Astrocyte (in vitro differentiated cells and primary cell): ENCODE measurements around the gene SNRNP27. TPM values are rescaled to one million over a fixed set of nuclear protein-coding genes. Genes with fewer than 3 reads are reported as not detected.

Experiments
- DNase-seq: peaks from one replicate; pipeline ENCODE4 v3.0.0-alpha.2; 2010; ENCODE audit warnings: low read depth
- FAIRE-seq: peaks from 2 replicates; lab custom pipeline; 2011; peaks lifted over from hg19 to GRCh38; lab: Jason Lieb, UNC
- H2AFZ ChIP-seq: 2 replicates; pipeline ENCODE4 v1.6.0; 2012; ENCODE audit warnings: low read depth, low read length, inconsistent platforms
- H3K27ac ChIP-seq: 2 replicates; pipeline ENCODE4 v1.5.1; 2011; ENCODE audit warnings: low read depth, low read length, inconsistent platforms
- H3K27me3 ChIP-seq: 2 replicates; pipeline ENCODE4 v1.6.0; 2011; ENCODE audit warnings: low read length, inconsistent platforms; ENCODE audit not compliant: insufficient read depth
- H3K36me3 ChIP-seq: 2 replicates; pipeline ENCODE4 v1.5.1; 2011; ENCODE audit warnings: low read length, inconsistent platforms; ENCODE audit not compliant: insufficient read depth
- H3K4me1 ChIP-seq: 2 replicates; pipeline ENCODE4 v1.5.1; 2011; ENCODE audit warnings: low read length, inconsistent platforms; ENCODE audit not compliant: insufficient read depth
- H3K4me2 ChIP-seq: 2 replicates; pipeline ENCODE4 v1.6.0; 2012; ENCODE audit warnings: low read length, inconsistent platforms
- H3K4me3 ChIP-seq: 2 replicates; pipeline ENCODE4 v1.5.1; 2011; ENCODE audit warnings: low read depth, mild to moderate bottlenecking, low read length, inconsistent platforms; ENCODE audit not compliant: insufficient read depth
- H3K79me2 ChIP-seq: 2 replicates; pipeline ENCODE4 v1.6.0; 2012; ENCODE audit warnings: mild to moderate bottlenecking, low read length, inconsistent platforms; ENCODE audit not compliant: insufficient read depth
- H3K9ac ChIP-seq: 2 replicates; pipeline ENCODE4 v1.6.0; 2012; ENCODE audit warnings: mild to moderate bottlenecking, low read length, inconsistent platforms
- H3K9me3 ChIP-seq: 2 replicates; pipeline ENCODE4 v1.5.1; 2012; ENCODE audit warnings: low read depth, mild to moderate bottlenecking, low read length, inconsistent platforms; ENCODE audit not compliant: insufficient read depth
- H4K20me1 ChIP-seq: 2 replicates; pipeline ENCODE4 v1.6.0; 2012; ENCODE audit warnings: low read length, inconsistent platforms; ENCODE audit not compliant: insufficient read depth
- H3K27ac Mint-ChIP-seq: one replicate; pipeline ENCODE4 v1.8.0; 2021; ENCODE audit warnings: mild to moderate bottlenecking, mixed read lengths; ENCODE audit not compliant: unreplicated experiment
- H3K27me3 Mint-ChIP-seq: one replicate; pipeline ENCODE4 v1.8.0; 2021; ENCODE audit warnings: low read depth, mixed read lengths; ENCODE audit not compliant: unreplicated experiment
- H3K36me3 Mint-ChIP-seq: one replicate; pipeline ENCODE4 v1.8.0; 2021; ENCODE audit warnings: low read depth, mixed read lengths; ENCODE audit not compliant: unreplicated experiment
- H3K4me1 Mint-ChIP-seq: one replicate; pipeline ENCODE4 v1.8.0; 2021; ENCODE audit warnings: low read depth, mixed read lengths; ENCODE audit not compliant: unreplicated experiment
- H3K4me3 Mint-ChIP-seq: one replicate; pipeline ENCODE4 v1.8.0; 2021; ENCODE audit warnings: mild to moderate bottlenecking, moderate library complexity, mixed read lengths; ENCODE audit not compliant: unreplicated experiment
- H3K9me3 Mint-ChIP-seq: one replicate; pipeline ENCODE4 v1.8.0; 2021; ENCODE audit warnings: mild to moderate bottlenecking, mixed read lengths; ENCODE audit not compliant: unreplicated experiment
- EZH2 ChIP-seq: IDR thresholded peaks from 2 replicates; pipeline ENCODE4 v1.6.1; 2012; ENCODE audit warnings: mild to moderate bottlenecking, low read length, inconsistent platforms; ENCODE audit not compliant: insufficient read depth
- total RNA-seq: library from RNA; stranded (reverse); gene quantifications from 2 replicates; pipeline ENCODE4 v1.2.1, GENCODE V29; 2021
- TF ChIP-seq, protein P1 (sequence below): IDR thresholded peaks from 2 replicates; pipeline ENCODE4 v1.5.1; 2011; ENCODE audit warnings: low read depth, mild to moderate bottlenecking, inconsistent platforms, low read length, moderate library complexity; ENCODE audit not compliant: insufficient read depth

SNRNP27 gene
- total RNA-seq, 1 donor from 2014 or later = 67.7 TPM

DNA sequence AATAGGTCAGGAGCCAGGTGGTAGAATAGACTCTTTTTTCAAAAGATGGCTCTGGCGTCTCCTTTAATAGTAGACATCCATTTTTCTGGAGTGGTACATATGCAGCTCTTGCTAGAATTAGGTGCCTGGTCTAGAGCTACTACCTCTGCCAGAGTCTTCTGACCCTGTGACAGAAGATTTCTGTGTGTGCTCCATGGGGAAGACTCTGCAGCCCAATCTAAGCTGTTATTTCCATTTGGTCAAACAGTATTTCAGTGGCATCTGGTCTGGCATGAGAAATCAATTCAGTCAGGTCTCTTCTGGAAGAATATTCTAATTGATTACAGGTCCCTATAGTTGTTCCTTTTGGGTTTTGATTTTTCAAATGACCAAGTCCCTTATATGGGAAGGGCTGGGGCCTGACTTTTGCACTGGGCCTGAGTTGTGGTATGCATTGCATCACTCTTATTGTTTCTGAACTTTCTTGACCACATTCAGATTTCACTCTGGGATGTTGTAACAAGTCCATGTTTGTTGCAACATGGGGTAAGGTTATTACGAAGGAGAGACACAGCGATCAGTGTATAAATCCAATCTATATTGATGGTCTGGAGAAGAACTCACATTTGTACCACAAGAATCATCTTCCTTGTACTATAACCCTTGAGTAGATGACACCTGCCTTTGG lies 33.2 kb downstream of the SNRNP27 start:
- H3K36me3 Mint-ChIP-seq = peaks cover 13% of the 10 kb centered on the region
- Histone ChIP-seq H3K36me3 (peaks cover 16% of the 10 kb centered on the region), H3K4me1 (no peaks in the 10 kb centered on the region), H4K20me1 (no peaks in the 10 kb centered on the region), H3K9ac (no peak overlapping the region), H3K27me3 (no peaks in the 10 kb centered on the region), H3K4me3 (no peak overlapping the region), H2AFZ (no peak overlapping the region), H3K9me3 (no peaks in the 10 kb centered on the region), H3K27ac (no peak overlapping the region), H3K4me2 (no peak overlapping the region), H3K79me2 (peaks cover 4% of the 10 kb centered on the region)
- TF ChIP-seq, protein P1, sequence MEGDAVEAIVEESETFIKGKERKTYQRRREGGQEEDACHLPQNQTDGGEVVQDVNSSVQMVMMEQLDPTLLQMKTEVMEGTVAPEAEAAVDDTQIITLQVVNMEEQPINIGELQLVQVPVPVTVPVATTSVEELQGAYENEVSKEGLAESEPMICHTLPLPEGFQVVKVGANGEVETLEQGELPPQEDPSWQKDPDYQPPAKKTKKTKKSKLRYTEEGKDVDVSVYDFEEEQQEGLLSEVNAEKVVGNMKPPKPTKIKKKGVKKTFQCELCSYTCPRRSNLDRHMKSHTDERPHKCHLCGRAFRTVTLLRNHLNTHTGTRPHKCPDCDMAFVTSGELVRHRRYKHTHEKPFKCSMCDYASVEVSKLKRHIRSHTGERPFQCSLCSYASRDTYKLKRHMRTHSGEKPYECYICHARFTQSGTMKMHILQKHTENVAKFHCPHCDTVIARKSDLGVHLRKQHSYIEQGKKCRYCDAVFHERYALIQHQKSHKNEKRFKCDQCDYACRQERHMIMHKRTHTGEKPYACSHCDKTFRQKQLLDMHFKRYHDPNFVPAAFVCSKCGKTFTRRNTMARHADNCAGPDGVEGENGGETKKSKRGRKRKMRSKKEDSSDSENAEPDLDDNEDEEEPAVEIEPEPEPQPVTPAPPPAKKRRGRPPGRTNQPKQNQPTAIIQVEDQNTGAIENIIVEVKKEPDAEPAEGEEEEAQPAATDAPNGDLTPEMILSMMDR = no peak
- no peak for TF ChIP-seq EZH2
- H3K4me3 Mint-ChIP-seq = peak overlapping the region; percentile 17
- DNase-seq (no peak), FAIRE-seq (peak; percentile 73)
- H3K27ac Mint-ChIP-seq = peak overlapping the region; percentile 44
- H3K27me3 Mint-ChIP-seq = no peaks in the 10 kb centered on the region
- peaks cover 11% of the 10 kb centered on the region for H3K4me1 Mint-ChIP-seq
- H3K9me3 Mint-ChIP-seq = no peaks in the 10 kb centered on the region

DNA sequence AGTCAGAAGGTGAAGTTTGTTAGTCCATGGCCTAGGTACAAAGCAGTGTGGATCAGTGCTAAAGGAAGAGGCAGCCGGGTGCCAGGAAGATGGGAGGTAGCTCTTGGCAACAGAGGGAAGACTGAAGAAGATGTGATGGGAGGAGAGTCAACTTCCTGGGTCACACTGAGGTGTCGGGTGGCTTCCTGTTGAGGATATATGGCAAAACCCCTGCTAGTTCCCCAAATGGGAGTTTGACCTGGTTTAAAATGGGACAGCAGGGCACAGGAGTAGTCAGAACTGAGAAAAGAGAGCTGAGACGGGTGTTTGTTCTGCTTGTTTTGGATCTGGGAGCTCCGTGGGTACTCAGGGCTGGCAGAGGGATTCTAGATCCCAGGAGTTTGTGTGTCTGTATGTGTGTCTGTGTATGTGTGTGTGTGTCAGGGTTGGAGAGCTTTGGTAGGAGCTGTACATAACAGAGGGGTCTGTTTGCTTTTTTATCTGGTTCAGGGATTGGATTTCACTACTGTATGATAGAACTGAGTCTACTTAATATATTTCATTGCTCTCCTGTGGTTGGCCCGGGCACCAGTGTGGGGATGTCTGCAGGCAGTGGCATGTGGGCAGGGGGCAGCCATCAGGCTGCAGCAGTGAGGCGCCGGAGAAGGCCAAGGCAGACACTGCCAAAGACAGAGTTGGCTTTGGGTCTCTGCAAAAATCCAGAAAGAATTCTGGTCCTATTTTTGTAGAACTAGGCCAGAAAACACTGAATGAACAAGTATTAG lies 38.3 kb downstream of the SNRNP27 start:
- peaks cover 2% of the 10 kb centered on the region for H3K9me3 Mint-ChIP-seq
- H3K9ac ChIP-seq = no peak overlapping the region
- H3K4me1 ChIP-seq = peaks cover 24% of the 10 kb centered on the region
- peaks cover 20% of the 10 kb centered on the region for H3K36me3 Mint-ChIP-seq
- H3K4me3 ChIP-seq = no peak overlapping the region
- DNase-seq (no peak), FAIRE-seq (no peak)
- peaks cover 12% of the 10 kb centered on the region for H3K36me3 ChIP-seq
- H3K27ac ChIP-seq = no peak overlapping the region
- H3K4me1 Mint-ChIP-seq = peaks cover 42% of the 10 kb centered on the region
- H3K27ac Mint-ChIP-seq = peak overlapping the region; percentile 1
- no peak for TF ChIP-seq EZH2
- TF ChIP-seq, protein P1 = no peak
- H3K27me3 ChIP-seq = no peaks in the 10 kb centered on the region
- H3K4me2 ChIP-seq = no peak overlapping the region
- H2AFZ ChIP-seq = no peak overlapping the region
- no peaks in the 10 kb centered on the region for H3K9me3 ChIP-seq
- H4K20me1 ChIP-seq = no peaks in the 10 kb centered on the region
- peak overlapping the region; percentile 37 for H3K4me3 Mint-ChIP-seq
- no peaks in the 10 kb centered on the region for H3K27me3 Mint-ChIP-seq
- peaks cover 7% of the 10 kb centered on the region for H3K79me2 ChIP-seq

DNA sequence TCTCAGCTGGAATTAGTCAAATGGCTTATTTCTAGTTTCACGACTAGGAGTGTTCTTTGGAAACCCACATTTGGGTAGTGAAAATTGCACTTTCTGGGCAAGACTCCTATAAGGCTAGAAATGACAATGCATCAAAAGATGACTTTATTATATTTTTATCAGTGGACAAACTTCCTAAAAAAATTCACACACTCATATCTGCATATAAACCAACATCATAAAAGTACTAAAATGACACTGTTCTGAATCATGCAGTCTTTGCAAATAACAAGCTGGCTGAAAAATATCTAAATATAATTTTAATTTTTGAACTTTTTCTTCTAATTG lies 38.8 kb downstream of the SNRNP27 start:
- Mint-ChIP-seq H3K27ac (no peak overlapping the region), H3K27me3 (no peaks in the 10 kb centered on the region)
- H3K27ac ChIP-seq = no peak overlapping the region

More for the DNA sequence above, 38.8 kb downstream of the SNRNP27 start:
- no peak overlapping the region for H3K9ac ChIP-seq
- Mint-ChIP-seq H3K4me3 (no peak overlapping the region), H3K36me3 (peaks cover 26% of the 10 kb centered on the region), H3K9me3 (peaks cover 2% of the 10 kb centered on the region), H3K4me1 (peaks cover 43% of the 10 kb centered on the region)
- H3K27me3 ChIP-seq = no peaks in the 10 kb centered on the region
- H3K9me3 ChIP-seq = no peaks in the 10 kb centered on the region
- DNase-seq (no peak), FAIRE-seq (no peak)
- no peak overlapping the region for H3K4me2 ChIP-seq
- no peak overlapping the region for H3K4me3 ChIP-seq
- TF ChIP-seq, protein P1 = no peak
- TF ChIP-seq EZH2 = no peak
- no peak overlapping the region for H2AFZ ChIP-seq
- H3K79me2 ChIP-seq = peaks cover 7% of the 10 kb centered on the region
- H3K4me1 ChIP-seq = peaks cover 26% of the 10 kb centered on the region
- no peaks in the 10 kb centered on the region for H4K20me1 ChIP-seq
- peaks cover 9% of the 10 kb centered on the region for H3K36me3 ChIP-seq
